ENCODE results near the gene BMERB1. TPM values are rescaled to one million over a fixed set of nuclear protein-coding genes. Genes with fewer than 3 reads are reported as not detected.
"Not testable (repeated sequence)": the region's sequence is repeated elsewhere in the genome, so short reads cannot be mapped to it uniquely, and the experiment has no call there.

Gene BMERB1
- total RNA-seq, 1 donor from 2014 or later, result 22.6 TPM

GRCh38 chr16:15606518-15607220 lies 172.3 kb downstream of the BMERB1 start:
- H3K4me3 ChIP-seq, result no peak overlapping the region
- H3K36me3 ChIP-seq, result peaks cover 94% of the 10 kb centered on the region
- DNase-seq, result no peak
- no peak for TF ChIP-seq CTCF (IDR thresholded peaks at IDR 0.05)
- H3K4me1 ChIP-seq, result peaks cover 18% of the 10 kb centered on the region
- H3K27me3 ChIP-seq, result no peaks in the 10 kb centered on the region
- intact Hi-C loops (cut with DNase I), result no loop called here
- ATAC-seq, result no peak
- no peaks in the 10 kb centered on the region for H3K9me3 ChIP-seq
- H3K27ac ChIP-seq, result peak overlapping the region; percentile 45

GRCh38 chr16:15607221-15607699 lies 172.9 kb downstream of the BMERB1 start:
- peaks cover 94% of the 10 kb centered on the region for H3K36me3 ChIP-seq
- H3K27ac ChIP-seq, result peak overlapping the region; percentile 45
- ATAC-seq; H3K4me3 ChIP-seq; DNase-seq; H3K9me3 ChIP-seq; intact Hi-C loops (cut with DNase I); H3K27me3 ChIP-seq: not testable (repeated sequence)
- peaks cover 18% of the 10 kb centered on the region for H3K4me1 ChIP-seq

- peaks cover 94% of the 10 kb centered on the region for H3K36me3 ChIP-seq
- peak overlapping the region; percentile 45 for H3K27ac ChIP-seq
- intact Hi-C loops (cut with DNase I), result no loop called here
- no peak overlapping the region for H3K4me3 ChIP-seq
- ATAC-seq (peak; percentile 76), DNase-seq (no peak)
- no peaks in the 10 kb centered on the region for H3K27me3 ChIP-seq
- TF ChIP-seq CTCF (IDR thresholded peaks at IDR 0.05), result no peak
- peaks cover 18% of the 10 kb centered on the region for H3K4me1 ChIP-seq
- no peaks in the 10 kb centered on the region for H3K9me3 ChIP-seq
These were observed 173.5 kb downstream of the BMERB1 start for GRCh38 chr16:15607700-15608396.

DNA sequence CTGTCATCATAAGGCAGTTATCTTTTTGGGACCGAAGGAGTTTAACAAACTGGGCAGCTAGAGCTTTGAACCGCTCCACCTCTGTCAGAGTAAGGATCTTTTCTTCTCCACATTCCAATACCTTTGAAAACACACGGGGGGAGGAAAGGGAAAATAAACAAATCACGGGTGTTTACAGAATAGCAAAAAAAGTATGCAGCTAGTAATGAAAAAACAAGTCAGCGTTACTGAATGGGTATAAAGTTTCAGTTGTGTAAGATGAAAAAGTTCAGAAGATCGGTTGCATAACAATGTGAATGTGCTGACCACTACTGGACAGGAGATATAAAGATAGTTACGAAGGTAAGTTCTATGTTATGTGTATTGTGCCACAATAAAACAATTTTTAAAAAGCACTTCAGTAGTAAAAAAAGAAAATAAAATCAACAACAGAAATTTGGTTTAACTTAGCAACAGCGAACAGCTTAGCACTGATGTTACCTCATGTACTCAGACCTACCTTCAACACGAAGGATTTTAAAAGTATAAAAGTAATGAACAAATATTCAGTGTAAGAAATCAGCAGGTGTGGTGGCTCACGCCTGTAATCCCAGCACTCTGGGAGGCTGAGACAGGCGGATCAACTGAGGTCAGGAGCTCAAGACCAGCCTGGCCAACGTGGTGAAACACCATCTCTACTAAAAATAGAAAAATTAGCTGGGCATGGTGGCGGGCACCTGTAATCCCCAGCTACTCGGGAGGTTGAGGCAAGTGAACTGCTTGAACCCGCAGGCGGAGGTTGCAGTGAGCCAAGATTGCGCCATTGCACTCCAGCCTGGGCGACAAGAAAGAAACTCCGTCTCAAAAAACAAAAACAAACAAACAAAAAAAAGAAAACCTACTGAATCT lies 174.3 kb downstream of the BMERB1 start:
- no peak overlapping the region for H3K4me3 ChIP-seq
- H3K36me3 ChIP-seq, result peaks cover 91% of the 10 kb centered on the region
- ATAC-seq (no peak), DNase-seq (no peak)
- H3K27me3 ChIP-seq, result no peaks in the 10 kb centered on the region
- peak; percentile 9 for TF ChIP-seq CTCF (IDR thresholded peaks at IDR 0.05)
- intact Hi-C loops (cut with DNase I), result no loop called here
- peak overlapping the region; percentile 45 for H3K27ac ChIP-seq
- H3K9me3 ChIP-seq, result no peaks in the 10 kb centered on the region
- H3K4me1 ChIP-seq, result peaks cover 18% of the 10 kb centered on the region

DNA sequence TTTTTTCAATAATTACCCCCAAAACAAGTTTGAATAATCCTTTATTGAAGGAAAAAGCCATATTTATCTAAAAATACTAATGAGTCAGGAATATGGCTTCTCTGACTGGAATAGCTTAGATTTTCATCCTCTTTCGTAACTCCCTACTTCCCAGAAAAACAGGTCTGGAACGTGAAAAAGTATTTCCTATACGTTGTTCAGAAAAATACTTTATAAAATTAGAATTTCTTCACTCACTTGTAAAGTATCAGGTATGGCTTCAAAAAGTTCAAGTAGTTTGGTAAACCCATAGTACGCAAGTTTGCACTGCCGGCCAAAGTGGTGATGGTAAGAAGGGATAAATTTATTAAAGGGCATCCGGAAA lies 174.9 kb downstream of the BMERB1 start:
- Histone ChIP-seq H3K36me3 (peaks cover 91% of the 10 kb centered on the region), H3K9me3 (no peaks in the 10 kb centered on the region), H3K27me3 (no peaks in the 10 kb centered on the region), H3K4me1 (peaks cover 18% of the 10 kb centered on the region), H3K27ac (no peak overlapping the region), H3K4me3 (no peak overlapping the region)
- intact Hi-C loops (cut with DNase I), result no loop called here
- ATAC-seq (no peak), DNase-seq (no peak)
- no peak for TF ChIP-seq CTCF (IDR thresholded peaks at IDR 0.05)

All from upper lobe of right lung (tissue), 1 donor.